Stomach (tissue), 4 donors: Measurements from ENCODE around the gene A1BG.

Experiments
- CTCF ChIP-seq, 7 experiments: fragments of 450-650 bp in 4 of 7; fragments of 200-600 bp in 3 of 7; sonication (generic) in 3 of 7; IDR thresholded peaks; one replicate each; pipeline ENCODE4 v1.5.1; 2016 to 2019; ENCODE audit warnings: antibody characterized with exemption in 7 of 7, control low read depth in 2 of 7, mild to moderate bottlenecking in 1 of 7
- POLR2A ChIP-seq, 4 donors: fragments of 450-650 bp; IDR thresholded peaks; one replicate each; pipeline ENCODE4 v1.6.1; 2016; ENCODE audit warnings: antibody characterized with exemption in 4 of 4, control low read depth in 2 of 4, mild to moderate bottlenecking in 1 of 4, moderate library complexity in 1 of 4

- TF ChIP-seq CTCF (IDR thresholded peaks at IDR 0.05) (no peak), POLR2A (IDR thresholded peaks at IDR 0.05) (no peak)
Observed at GRCh38 chr19:58336820-58337219, 16.5 kb downstream of the A1BG start.
